Ureter (tissue), 1 donor: Measurements from ENCODE around the gene FGF19. TPM values are rescaled to one million over a fixed set of nuclear protein-coding genes. Genes with fewer than 3 reads are reported as not detected.

ENCODE experiments used
- DNase-seq: peaks from one replicate; pipeline ENCODE4 v3.0.0-alpha.2; 2020; ENCODE audit warnings: low spot score
- total RNA-seq: library from RNA; stranded (reverse); gene quantifications from one replicate; pipeline ENCODE4 v1.2.4, GENCODE V29; 2023
- donor health status: DM: yes; HTN: yes; CAD: no.

Gene FGF19
- not detected for total RNA-seq

- DNase-seq, result no peak
Measured at GRCh38 chr11:69703768-69704507, at the start of gene FGF19. TSS of gene FGF19 (minus strand) at chr11:69704022. CDS start at chr11:69703876, 146 bp downstream.

- no peak for DNase-seq
Measured at GRCh38 chr11:69752890-69753289, 49.1 kb upstream of the FGF19 start.

- DNase-seq, result no peak
Measured at GRCh38 chr11:69750875-69751597, 47.2 kb upstream of the FGF19 start.

GRCh38 chr11:69750108-69750850, 46.5 kb upstream of the FGF19 start:
- DNase-seq, result no peak

- no peak for DNase-seq
Measured at GRCh38 chr11:69748637-69749036, 44.8 kb upstream of the FGF19 start.

- DNase-seq, result no peak
Measured at GRCh38 chr11:69746752-69747742, 43.2 kb upstream of the FGF19 start.

GRCh38 chr11:69746140-69746539, 42.3 kb upstream of the FGF19 start:
- no peak for DNase-seq

GRCh38 chr11:69745201-69745600, 41.4 kb upstream of the FGF19 start:
- DNase-seq, result no peak

- no peak for DNase-seq
Measured at GRCh38 chr11:69744435-69744834, 40.6 kb upstream of the FGF19 start.

- no peak for DNase-seq
Measured at GRCh38 chr11:69734841-69735240, 31.0 kb upstream of the FGF19 start.

- no peak for DNase-seq
Measured at GRCh38 chr11:69734367-69734766, 30.5 kb upstream of the FGF19 start.

- DNase-seq, result no peak
Measured at GRCh38 chr11:69732910-69733309, 29.1 kb upstream of the FGF19 start.

GRCh38 chr11:69731110-69731509, 27.3 kb upstream of the FGF19 start:
- DNase-seq, result no peak

- no peak for DNase-seq
Measured at GRCh38 chr11:69730500-69730899, 26.7 kb upstream of the FGF19 start.

GRCh38 chr11:69729252-69729651, 25.4 kb upstream of the FGF19 start:
- no peak for DNase-seq

- no peak for DNase-seq
Measured at GRCh38 chr11:69727266-69727665, 23.4 kb upstream of the FGF19 start.

- DNase-seq, result no peak
Measured at GRCh38 chr11:69726481-69726880, 22.7 kb upstream of the FGF19 start.

- DNase-seq, result no peak
Measured at GRCh38 chr11:69726019-69726418, 22.2 kb upstream of the FGF19 start.

- DNase-seq, result no peak
Measured at GRCh38 chr11:69721745-69722144, 17.9 kb upstream of the FGF19 start.

GRCh38 chr11:69721106-69721505, 17.3 kb upstream of the FGF19 start:
- no peak for DNase-seq

GRCh38 chr11:69718912-69719311, 15.1 kb upstream of the FGF19 start:
- DNase-seq, result no peak
